ENCODE results near the gene MYO1D. TPM values are rescaled to one million over a fixed set of nuclear protein-coding genes. Genes with fewer than 3 reads are reported as not detected.
"Not testable (repeated sequence)": the region's sequence is repeated elsewhere in the genome, so short reads cannot be mapped to it uniquely, and the experiment has no call there.

The MYO1D gene
- total RNA-seq, 1 donor from 2014 or later = 27.7 TPM

- intact Hi-C loops (cut with micrococcal nuclease) = no loop called here
- Mint-ChIP-seq H3K27me3 (peaks cover 14% of the 10 kb centered on the region), H3K4me1 (no peaks in the 10 kb centered on the region), H3K36me3 (ENCODE audit: low read depth) (no peaks in the 10 kb centered on the region), H3K4me3 (no peak overlapping the region), H3K27ac (no peak overlapping the region), H3K9me3 (no peaks in the 10 kb centered on the region)
- TF ChIP-seq, protein P1, sequence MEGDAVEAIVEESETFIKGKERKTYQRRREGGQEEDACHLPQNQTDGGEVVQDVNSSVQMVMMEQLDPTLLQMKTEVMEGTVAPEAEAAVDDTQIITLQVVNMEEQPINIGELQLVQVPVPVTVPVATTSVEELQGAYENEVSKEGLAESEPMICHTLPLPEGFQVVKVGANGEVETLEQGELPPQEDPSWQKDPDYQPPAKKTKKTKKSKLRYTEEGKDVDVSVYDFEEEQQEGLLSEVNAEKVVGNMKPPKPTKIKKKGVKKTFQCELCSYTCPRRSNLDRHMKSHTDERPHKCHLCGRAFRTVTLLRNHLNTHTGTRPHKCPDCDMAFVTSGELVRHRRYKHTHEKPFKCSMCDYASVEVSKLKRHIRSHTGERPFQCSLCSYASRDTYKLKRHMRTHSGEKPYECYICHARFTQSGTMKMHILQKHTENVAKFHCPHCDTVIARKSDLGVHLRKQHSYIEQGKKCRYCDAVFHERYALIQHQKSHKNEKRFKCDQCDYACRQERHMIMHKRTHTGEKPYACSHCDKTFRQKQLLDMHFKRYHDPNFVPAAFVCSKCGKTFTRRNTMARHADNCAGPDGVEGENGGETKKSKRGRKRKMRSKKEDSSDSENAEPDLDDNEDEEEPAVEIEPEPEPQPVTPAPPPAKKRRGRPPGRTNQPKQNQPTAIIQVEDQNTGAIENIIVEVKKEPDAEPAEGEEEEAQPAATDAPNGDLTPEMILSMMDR (IDR thresholded peaks at IDR 0.05) = no peak
- ATAC-seq (ENCODE audit: low read depth) (no peak), DNase-seq (no peak)
- POLR2A ChIA-PET = no interaction called here
- CTCF ChIA-PET = no interaction called here
Observed at GRCh38 chr17:32896647-32897258, 19.8 kb upstream of the MYO1D start.

DNA sequence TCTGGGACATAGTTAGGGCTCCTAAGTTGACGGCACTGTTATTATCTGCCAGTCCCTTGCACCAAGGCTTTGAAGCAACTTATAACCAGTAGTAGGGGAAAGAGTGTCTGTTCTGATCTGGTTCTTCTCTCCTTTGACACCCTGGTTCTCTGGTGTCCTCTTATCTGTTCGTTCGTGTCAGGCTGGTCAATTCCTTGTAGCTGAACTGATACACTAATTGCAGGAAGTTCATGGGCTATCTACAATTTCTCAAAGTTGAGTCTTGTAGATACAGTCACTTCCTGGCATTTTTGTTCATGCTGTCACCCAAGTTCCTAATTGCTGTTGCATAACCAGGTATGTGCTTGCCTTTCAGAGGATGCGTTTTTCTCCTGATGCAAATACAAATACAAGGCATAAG lies 17.3 kb upstream of the MYO1D start:
- intact Hi-C loops (cut with micrococcal nuclease) = no loop called here
- POLR2A ChIA-PET = no interaction called here
- Mint-ChIP-seq H3K27ac (no peak overlapping the region), H3K4me3 (no peak overlapping the region), H3K4me1 (no peaks in the 10 kb centered on the region), H3K27me3 (peaks cover 14% of the 10 kb centered on the region), H3K9me3 (no peaks in the 10 kb centered on the region), H3K36me3 (ENCODE audit: low read depth) (no peaks in the 10 kb centered on the region)
- no peak for ATAC-seq (ENCODE audit: low read depth)
- DNase-seq = no peak
- CTCF ChIA-PET = interaction anchor here (0.7 kb wide), 1 partner anchor 15 kb away, joined by 3 read pairs; no protein-coding TSS in a partner anchor
- TF ChIP-seq, protein P1 (IDR thresholded peaks at IDR 0.05) = no peak

DNA sequence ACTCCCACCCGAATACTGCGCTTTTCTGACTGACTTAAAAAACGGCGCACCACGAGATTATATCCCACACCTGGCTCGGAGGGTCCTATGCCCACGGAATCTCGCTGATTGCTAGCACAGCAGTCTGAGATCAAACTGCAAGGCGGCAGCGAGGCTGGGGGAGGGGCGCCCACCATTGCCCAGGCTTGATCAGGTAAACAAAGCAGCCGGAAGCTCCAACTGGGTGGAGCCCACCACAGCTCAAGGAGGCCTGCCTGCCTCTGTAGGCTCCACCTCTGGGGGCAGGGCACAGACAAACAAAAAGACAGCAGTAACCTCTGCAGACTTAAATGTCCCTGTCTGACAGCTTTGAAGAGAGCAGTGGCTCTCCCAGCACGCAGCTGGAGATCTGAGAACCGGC lies 10.5 kb upstream of the MYO1D start:
- DNase-seq; H3K27ac Mint-ChIP-seq; H3K36me3 Mint-ChIP-seq (ENCODE audit: low read depth); H3K27me3 Mint-ChIP-seq; intact Hi-C loops (cut with micrococcal nuclease); H3K4me3 Mint-ChIP-seq; H3K9me3 Mint-ChIP-seq; POLR2A ChIA-PET; ATAC-seq (ENCODE audit: low read depth); H3K4me1 Mint-ChIP-seq; CTCF ChIA-PET: not testable (repeated sequence)

- ATAC-seq (ENCODE audit: low read depth); H3K4me3 Mint-ChIP-seq; intact Hi-C loops (cut with micrococcal nuclease); H3K36me3 Mint-ChIP-seq (ENCODE audit: low read depth); DNase-seq; H3K4me1 Mint-ChIP-seq; H3K27me3 Mint-ChIP-seq; H3K9me3 Mint-ChIP-seq; H3K27ac Mint-ChIP-seq: not testable (repeated sequence)
- POLR2A ChIA-PET = interaction anchor here (0.5 kb wide), 1 partner anchor 331 kb away, joined by 3 read pairs; no protein-coding TSS in a partner anchor
- CTCF ChIA-PET = interaction anchor here (2.0 kb wide), 1 partner anchor 10 kb away, joined by 13 read pairs; the partner anchor contains the start of gene MYO1D
Observed at GRCh38 chr17:32886951-32887350, 10.0 kb upstream of the MYO1D start.

DNA sequence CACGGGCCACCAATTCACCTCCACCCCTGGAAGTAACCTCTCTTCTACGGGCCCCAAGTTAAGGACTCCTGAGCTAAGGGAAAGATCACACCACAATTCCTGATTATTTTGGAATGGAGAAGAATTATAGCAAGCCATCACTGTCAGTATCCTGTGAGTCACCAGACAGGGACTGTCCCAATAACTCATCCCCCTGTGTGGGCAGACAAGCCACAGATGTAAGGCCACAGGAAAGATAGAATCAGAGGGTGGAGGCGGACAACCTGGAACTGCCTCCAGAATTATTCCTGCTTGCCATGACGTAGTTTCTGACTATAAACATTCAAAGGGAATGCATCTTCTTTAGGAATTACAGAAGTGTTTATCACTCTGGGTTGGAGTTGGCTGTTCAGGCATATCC lies 5.8 kb upstream of the MYO1D start:
- no peak overlapping the region for H3K27ac Mint-ChIP-seq
- DNase-seq (no peak), ATAC-seq (ENCODE audit: low read depth) (no peak)
- no peaks in the 10 kb centered on the region for H3K9me3 Mint-ChIP-seq
- CTCF ChIA-PET = no interaction called here
- TF ChIP-seq, protein P1 (IDR thresholded peaks at IDR 0.05) = no peak
- POLR2A ChIA-PET = no interaction called here
- intact Hi-C loops (cut with micrococcal nuclease) = no loop called here
- peaks cover 10% of the 10 kb centered on the region for H3K27me3 Mint-ChIP-seq
- H3K36me3 Mint-ChIP-seq (ENCODE audit: low read depth) = no peaks in the 10 kb centered on the region
- H3K4me3 Mint-ChIP-seq = no peak overlapping the region
- H3K4me1 Mint-ChIP-seq = peaks cover 2% of the 10 kb centered on the region

GRCh38 chr17:32882029-32882428 lies 5.1 kb upstream of the MYO1D start:
- ChIA-PET CTCF (interaction anchor here (1.0 kb wide), 1 partner anchor 28 kb away, joined by 3 read pairs; no protein-coding TSS in a partner anchor), POLR2A (no interaction called here)
- ATAC-seq (ENCODE audit: low read depth) = no peak
- Mint-ChIP-seq H3K27ac (no peak overlapping the region), H3K36me3 (ENCODE audit: low read depth) (no peaks in the 10 kb centered on the region), H3K4me1 (peaks cover 5% of the 10 kb centered on the region), H3K9me3 (no peaks in the 10 kb centered on the region), H3K27me3 (peaks cover 10% of the 10 kb centered on the region), H3K4me3 (no peak overlapping the region)
- no peak for DNase-seq
- TF ChIP-seq, protein P1 (IDR thresholded peaks at IDR 0.05) = no peak
- intact Hi-C loops (cut with micrococcal nuclease) = no loop called here

All from activated B cell treated with CpG ODN at 0.5 μM for 24 hours (primary cell).